Gastroesophageal sphincter (tissue), 4 donors: ENCODE measurements around the gene VWA2. TPM values are rescaled to one million over a fixed set of nuclear protein-coding genes. Genes with fewer than 3 reads are reported as not detected.

Source experiments
- ATAC-seq: fragments of 150-250 bp; one replicate; pipeline ENCODE4 v1.9.1; 2016; ENCODE audit warnings: mild to moderate bottlenecking, moderate library complexity
- H3K27ac ChIP-seq, 4 donors: fragments of 200-600 bp; sonication (generic) in 3 of 4; 1 replicate in 3 of 4; 2 replicates in 1 of 4; pipeline ENCODE4 v1.5.1; 2016 to 2019
- H3K27me3 ChIP-seq: fragments of 200-600 bp; sonication (generic); one replicate; pipeline ENCODE4 v1.5.1; 2019
- H3K36me3 ChIP-seq, 2 donors: fragments of 200-600 bp; sonication (generic); one replicate each; pipeline ENCODE4 v1.5.1; 2019; ENCODE audit warnings: control low read depth in 1 of 2
- H3K4me1 ChIP-seq, 3 donors: fragments of 200-600 bp; sonication (generic); 1 replicate in 2 of 3; 2 replicates in 1 of 3; pipeline ENCODE4 v1.5.1; 2016 to 2019; ENCODE audit warnings: control low read depth in 2 of 3
- H3K4me3 ChIP-seq, 2 donors: fragments of 200-600 bp; sonication (generic); one replicate each; pipeline ENCODE4 v1.5.1; 2019; ENCODE audit warnings: mild to moderate bottlenecking in 1 of 2, moderate library complexity in 1 of 2
- H3K9me3 ChIP-seq, 3 donors: fragments of 200-600 bp; sonication (generic); one replicate each; pipeline ENCODE4 v1.5.1; 2017 to 2019; ENCODE audit warnings: control low read depth in 2 of 3
- CTCF ChIP-seq, 4 experiments: fragments of 200-600 bp in 2 of 4; fragments of 450-650 bp in 2 of 4; sonication (generic) in 1 of 4; IDR thresholded peaks; one replicate each; pipeline ENCODE4 v1.5.1; 2017 to 2019; ENCODE audit warnings: antibody characterized with exemption in 4 of 4, mild to moderate bottlenecking in 2 of 4, moderate library complexity in 2 of 4
- EP300 ChIP-seq: sonication (generic); formaldehyde crosslinking; IDR thresholded peaks from one replicate; pipeline ENCODE4 v1.6.1; 2017; ENCODE audit warnings: antibody characterized with exemption, mild to moderate bottlenecking
- POLR2A ChIP-seq, 2 donors: fragments of 450-650 bp; IDR thresholded peaks; one replicate each; pipeline ENCODE4 v1.6.1; 2017; ENCODE audit warnings: antibody characterized with exemption in 2 of 2, mild to moderate bottlenecking in 2 of 2, moderate library complexity in 1 of 2
- POLR2AphosphoS5 ChIP-seq: sonication (generic); formaldehyde crosslinking; IDR thresholded peaks from one replicate; pipeline ENCODE4 v1.6.1; 2017; ENCODE audit warnings: antibody characterized with exemption
- WGBS, 2 donors: methylation state at CpG; one replicate each; pipeline ENCODE4 v1.1.5; 2018; ENCODE audit warnings: low coverage in 1 of 2; 5-methylcytosine and 5-hydroxymethylcytosine counted together
- total RNA-seq, 4 donors: library from RNA; depleted of rRNA; stranded (reverse); fragments of >200 nt; gene quantifications; one replicate each; pipeline ENCODE4 v1.1.0, GENCODE V29; 2016

The VWA2 gene
- under 1 TPM in 2 of 4 donors, not detected in 2; 0.13 to 0.25 TPM for total RNA-seq

- Histone ChIP-seq H3K27ac (peak within 1 kb of the TSS in 1 of 4 donors; percentile 12), H3K36me3 (no peaks in the 10 kb centered on the region), H3K4me3 (peak within 1 kb of the TSS; percentile 10 to 47), H3K27me3 (peaks cover 96% of the 10 kb centered on the region), H3K4me1 (peaks cover 0 to 13% (median 7%) of the 10 kb centered on the region in 3 donors), H3K9me3 (no peaks in the 10 kb centered on the region)
- 0 to 2% methylated on average over 7 to 10 of the region's 79 CpGs for WGBS, 2 donors
- no peak for TF ChIP-seq POLR2AphosphoS5
- no peak for TF ChIP-seq EP300
- peak in 1 of 4 experiments; percentile 43 for TF ChIP-seq CTCF (IDR thresholded peaks at IDR 0.05)
- no peak for TF ChIP-seq POLR2A (IDR thresholded peaks at IDR 0.05)
- ATAC-seq, result no peak
Observed at GRCh38 chr10:114239117-114239993, at the start of gene VWA2. Gene VWA2, plus strand, starts transcription at chr10:114239254. Its CDS starts 9,460 bp downstream, at chr10:114248714.

- no peaks in the 10 kb centered on the region for H3K36me3 ChIP-seq
- TF ChIP-seq POLR2AphosphoS5 (no peak), EP300 (no peak), CTCF (IDR thresholded peaks at IDR 0.05) (no peak), POLR2A (IDR thresholded peaks at IDR 0.05) (no peak)
- 89 to 94% methylated on average over 4 to 8 of the region's 8 CpGs for WGBS, 2 donors
- H3K4me1 ChIP-seq, result no peaks in the 10 kb centered on the region
- no peak overlapping the region for H3K4me3 ChIP-seq
- H3K27ac ChIP-seq, result no peak overlapping the region
- H3K27me3 ChIP-seq, result no peaks in the 10 kb centered on the region
- no peak for ATAC-seq
- H3K9me3 ChIP-seq, result no peaks in the 10 kb centered on the region
Observed at GRCh38 chr10:114189700-114190099, 49.4 kb upstream of the VWA2 start.

- ATAC-seq, result no peak
- no peak overlapping the region for H3K4me3 ChIP-seq
- 76 to 84% methylated on average over 2 of the region's 2 CpGs for whole genome bisulfite sequencing, 2 donors
Observed at GRCh38 chr10:114195079-114195478, 44.0 kb upstream of the VWA2 start.

GRCh38 chr10:114199239-114199638 lies 39.8 kb upstream of the VWA2 start:
- no peak for ATAC-seq
- 85 to 92% methylated on average over 3 to 4 of the region's 4 CpGs for WGBS, 2 donors

More at GRCh38 chr10:114195079-114195478, 44.0 kb upstream of the VWA2 start:
- peaks cover 9% of the 10 kb centered on the region for H3K27me3 ChIP-seq
- H3K36me3 ChIP-seq, result no peaks in the 10 kb centered on the region
- no peak overlapping the region for H3K27ac ChIP-seq
- H3K9me3 ChIP-seq, result no peaks in the 10 kb centered on the region
- H3K4me1 ChIP-seq, result no peaks in the 10 kb centered on the region
- TF ChIP-seq EP300 (no peak), CTCF (IDR thresholded peaks at IDR 0.05) (no peak), POLR2A (IDR thresholded peaks at IDR 0.05) (no peak), POLR2AphosphoS5 (no peak)

More at GRCh38 chr10:114199239-114199638, 39.8 kb upstream of the VWA2 start:
- Histone ChIP-seq H3K4me1 (no peaks in the 10 kb centered on the region), H3K9me3 (no peaks in the 10 kb centered on the region), H3K27me3 (peaks cover 9% of the 10 kb centered on the region), H3K36me3 (no peaks in the 10 kb centered on the region), H3K27ac (no peak overlapping the region), H3K4me3 (no peak overlapping the region)
- no peak for TF ChIP-seq POLR2A (IDR thresholded peaks at IDR 0.05)
- TF ChIP-seq CTCF (IDR thresholded peaks at IDR 0.05), result no peak
- no peak for TF ChIP-seq EP300
- no peak for TF ChIP-seq POLR2AphosphoS5
